DOHH2 (cell line): ENCODE measurements around the gene DSCAML1.

Experiments
- H3F3A ChIP-seq: fragments of 200-600 bp; sonication (generic), shearing (Covaris generic); 2 replicates; pipeline ENCODE4 v1.6.0; 2016; ENCODE audit warnings: antibody characterized with exemption, mild to moderate bottlenecking; ENCODE audit not compliant: control insufficient read depth, insufficient read depth
- H3K27ac ChIP-seq: fragments of 200-600 bp; sonication (generic); 2 replicates; pipeline ENCODE4 v1.5.1; 2014; ENCODE audit warnings: low read depth, mild to moderate bottlenecking, low read length, moderate library complexity
- H3K27me3 ChIP-seq: fragments of 200-600 bp; sonication (generic); 2 replicates; pipeline ENCODE4 v1.6.1; 2014; ENCODE audit warnings: mild to moderate bottlenecking, low read length, mixed read lengths; ENCODE audit not compliant: control insufficient read depth
- H3K36me3 ChIP-seq: fragments of 200-600 bp; sonication (generic); 2 replicates; pipeline ENCODE4 v1.6.1; 2014; ENCODE audit warnings: mild to moderate bottlenecking, low read length, moderate library complexity, mixed read lengths; ENCODE audit not compliant: control insufficient read depth
- H3K4me1 ChIP-seq: fragments of 200-600 bp; sonication (generic); 2 replicates; pipeline ENCODE4 v1.6.1; 2014; ENCODE audit warnings: mild to moderate bottlenecking, low read length, mixed read lengths; ENCODE audit not compliant: control insufficient read depth
- H3K4me2 ChIP-seq: fragments of 200-600 bp; sonication (generic); 2 replicates; pipeline ENCODE4 v1.6.0; 2014; ENCODE audit warnings: mild to moderate bottlenecking, low read length, moderate library complexity
- H3K4me3 ChIP-seq: fragments of 200-600 bp; sonication (generic); 2 replicates; pipeline ENCODE4 v1.5.1; 2014; ENCODE audit warnings: mild to moderate bottlenecking, low read length, mixed read lengths
- H3K79me2 ChIP-seq: fragments of 200-600 bp; sonication (generic); 2 replicates; pipeline ENCODE4 v1.6.1; 2014; ENCODE audit warnings: mild to moderate bottlenecking, low read length, mixed read lengths; ENCODE audit not compliant: control insufficient read depth
- H3K9me2 ChIP-seq: fragments of 200-600 bp; sonication (generic); replicated peaks from 2 replicates; pipeline ENCODE4 v1.6.1; 2014; ENCODE audit warnings: mild to moderate bottlenecking, low read length, mixed read lengths; ENCODE audit not compliant: control insufficient read depth
- H3K9me3 ChIP-seq: fragments of 200-600 bp; sonication (generic); 2 replicates; pipeline ENCODE4 v1.6.1; 2014; ENCODE audit warnings: antibody characterized with exemption, low read length, mixed read lengths; ENCODE audit not compliant: control insufficient read depth, insufficient read depth
- H4K20me1 ChIP-seq: fragments of 200-600 bp; sonication (generic); 2 replicates; pipeline ENCODE4 v1.6.0; 2014; ENCODE audit warnings: low read depth, mild to moderate bottlenecking, antibody characterized with exemption, low read length, moderate library complexity; ENCODE audit not compliant: control insufficient read depth, insufficient read depth
- CTCF ChIP-seq: fragments of 200-600 bp; sonication (generic); IDR thresholded peaks from one replicate; pipeline ENCODE4 v1.5.1; 2014; ENCODE audit warnings: antibody characterized with exemption, mild to moderate bottlenecking, low read depth, low read length; ENCODE audit not compliant: poor library complexity, severe bottlenecking
- EZH2phosphoT487 ChIP-seq: fragments of 200-600 bp; sonication (generic); IDR thresholded peaks from 2 replicates; pipeline ENCODE4 v1.6.1; 2017; ENCODE audit warnings: borderline replicate concordance, mild to moderate bottlenecking, antibody characterized with exemption, low read length, moderate library complexity, mixed read lengths

Gene DSCAML1

GRCh38 chr11:117380676-117381075 is 416.3 kb downstream of the DSCAML1 start:
- Histone ChIP-seq H3K4me2 (no peak overlapping the region), H3K27ac (no peak overlapping the region), H3K4me3 (no peak overlapping the region), H3F3A (no peaks in the 10 kb centered on the region), H3K79me2 (no peaks in the 10 kb centered on the region), H3K4me1 (no peaks in the 10 kb centered on the region), H4K20me1 (no peaks in the 10 kb centered on the region), H3K9me3 (no peaks in the 10 kb centered on the region), H3K9me2 (no peaks in the 10 kb centered on the region), H3K36me3 (peaks cover 25% of the 10 kb centered on the region), H3K27me3 (no peaks in the 10 kb centered on the region)
- TF ChIP-seq CTCF (no peak), EZH2phosphoT487 (no peak)

GRCh38 chr11:117378976-117379865 is 417.8 kb downstream of the DSCAML1 start:
- Histone ChIP-seq H3K27me3 (no peaks in the 10 kb centered on the region), H3K9me3 (no peaks in the 10 kb centered on the region), H4K20me1 (no peaks in the 10 kb centered on the region), H3K4me3 (no peak overlapping the region), H3K36me3 (peaks cover 29% of the 10 kb centered on the region), H3K4me1 (no peaks in the 10 kb centered on the region), H3K9me2 (no peaks in the 10 kb centered on the region), H3K27ac (no peak overlapping the region), H3F3A (no peaks in the 10 kb centered on the region), H3K79me2 (no peaks in the 10 kb centered on the region), H3K4me2 (no peak overlapping the region)
- TF ChIP-seq EZH2phosphoT487 (no peak), CTCF (no peak)
